Breast epithelium (tissue), 4 donors: ENCODE results near the gene PTRHD1. TPM values are rescaled to one million over a fixed set of nuclear protein-coding genes. Genes with fewer than 3 reads are reported as not detected.

ENCODE experiments used
- DNase-seq, 2 donors: peaks; one replicate each; pipeline ENCODE4 v3.0.0-alpha.2; 2019; ENCODE audit warnings: low spot score in 2 of 2
- H3K27ac ChIP-seq, 2 donors: fragments of 200-600 bp; sonication (generic) in 1 of 2; one replicate each; pipeline ENCODE4 v1.5.1; 2016 to 2019; ENCODE audit warnings: mild to moderate bottlenecking in 1 of 2
- H3K27me3 ChIP-seq, 2 donors: fragments of 200-600 bp; sonication (generic) in 1 of 2; one replicate each; pipeline versions ENCODE4 v1.5.1 to v1.6.0; 2017 to 2019; ENCODE audit warnings: control low read depth in 1 of 2, mild to moderate bottlenecking in 1 of 2
- H3K36me3 ChIP-seq: fragments of 200-600 bp; one replicate; pipeline ENCODE4 v1.5.1; 2019
- H3K4me1 ChIP-seq, 2 donors: fragments of 200-600 bp; sonication (generic); one replicate each; pipeline ENCODE4 v1.5.1; 2016 to 2019; ENCODE audit warnings: control low read depth in 1 of 2
- H3K4me3 ChIP-seq, 3 donors: fragments of 200-600 bp; sonication (generic); 1 replicate in 2 of 3; 2 replicates in 1 of 3; pipeline ENCODE4 v1.5.1; 2016 to 2019; ENCODE audit warnings: mild to moderate bottlenecking in 3 of 3, moderate library complexity in 2 of 3
- H3K9me3 ChIP-seq, 2 donors: fragments of 200-600 bp; sonication (generic) in 1 of 2; one replicate each; pipeline ENCODE4 v1.5.1; 2016 to 2019; ENCODE audit warnings: control low read depth in 1 of 2
- POLR2A ChIP-seq: fragments of 450-650 bp; IDR thresholded peaks from one replicate; pipeline ENCODE4 v1.6.1; 2016; ENCODE audit warnings: antibody characterized with exemption, mild to moderate bottlenecking, moderate library complexity
- POLR2AphosphoS5 ChIP-seq, 3 donors: sonication (generic); formaldehyde crosslinking; IDR thresholded peaks; one replicate each; pipeline ENCODE4 v1.6.1; 2017; ENCODE audit warnings: antibody characterized with exemption in 3 of 3
- intact Hi-C: fragments of 100-400 bp; cut with DNase I; formaldehyde crosslinking; loops from one replicate; pipeline ENCODE4 v1.15.1; 2023; ENCODE audit warnings: low total_unique reads
- total RNA-seq, 3 donors: library from RNA; depleted of rRNA; stranded (reverse); fragments of >200 nt; gene quantifications; one replicate each; pipeline ENCODE4 v1.1.0, GENCODE V29; 2016
- TF ChIP-seq, protein P1 (sequence below), 3 donors: fragments of 450-650 bp; IDR thresholded peaks; one replicate each; pipeline ENCODE4 v1.5.1; 2016 to 2017; ENCODE audit warnings: antibody characterized with exemption in 3 of 3, mild to moderate bottlenecking in 3 of 3, moderate library complexity in 3 of 3

PTRHD1 gene
- total RNA-seq, 3 donors from 2014 or later, result 19.3 to 38.8 (median 37.9) TPM

DNA sequence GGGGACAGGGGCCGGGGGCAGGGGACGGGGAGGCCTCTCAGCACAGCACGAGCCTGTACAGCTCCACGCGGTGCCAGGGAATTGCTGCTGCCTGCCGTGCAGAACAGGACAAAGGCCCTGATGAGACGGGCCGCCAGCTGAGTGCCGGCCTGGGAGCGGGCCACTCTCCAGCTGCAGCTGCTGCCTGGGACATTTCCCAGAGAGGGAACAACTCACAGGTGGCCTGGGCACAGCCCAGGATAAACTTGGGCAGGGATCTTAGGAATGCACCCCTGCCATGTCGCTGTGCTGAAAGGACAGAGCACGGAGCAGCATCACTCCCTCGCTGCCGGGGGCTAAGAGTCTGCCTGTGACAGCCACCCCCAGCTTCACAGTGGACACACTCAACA is 38.9 kb upstream of the PTRHD1 start:
- Histone ChIP-seq H3K36me3 (peaks cover under 1% of the 10 kb centered on the region), H3K27me3 (no peaks in the 10 kb centered on the region), H3K27ac (no peak overlapping the region), H3K4me1 (no peaks in the 10 kb centered on the region), H3K9me3 (no peaks in the 10 kb centered on the region), H3K4me3 (no peak overlapping the region)
- DNase-seq, result peak in 1 of 2 donors; percentile 37
- intact Hi-C loops, result no loop called here
- TF ChIP-seq, protein P1, sequence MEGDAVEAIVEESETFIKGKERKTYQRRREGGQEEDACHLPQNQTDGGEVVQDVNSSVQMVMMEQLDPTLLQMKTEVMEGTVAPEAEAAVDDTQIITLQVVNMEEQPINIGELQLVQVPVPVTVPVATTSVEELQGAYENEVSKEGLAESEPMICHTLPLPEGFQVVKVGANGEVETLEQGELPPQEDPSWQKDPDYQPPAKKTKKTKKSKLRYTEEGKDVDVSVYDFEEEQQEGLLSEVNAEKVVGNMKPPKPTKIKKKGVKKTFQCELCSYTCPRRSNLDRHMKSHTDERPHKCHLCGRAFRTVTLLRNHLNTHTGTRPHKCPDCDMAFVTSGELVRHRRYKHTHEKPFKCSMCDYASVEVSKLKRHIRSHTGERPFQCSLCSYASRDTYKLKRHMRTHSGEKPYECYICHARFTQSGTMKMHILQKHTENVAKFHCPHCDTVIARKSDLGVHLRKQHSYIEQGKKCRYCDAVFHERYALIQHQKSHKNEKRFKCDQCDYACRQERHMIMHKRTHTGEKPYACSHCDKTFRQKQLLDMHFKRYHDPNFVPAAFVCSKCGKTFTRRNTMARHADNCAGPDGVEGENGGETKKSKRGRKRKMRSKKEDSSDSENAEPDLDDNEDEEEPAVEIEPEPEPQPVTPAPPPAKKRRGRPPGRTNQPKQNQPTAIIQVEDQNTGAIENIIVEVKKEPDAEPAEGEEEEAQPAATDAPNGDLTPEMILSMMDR (IDR thresholded peaks at IDR 0.05), result no peak
- TF ChIP-seq POLR2A (no peak), POLR2AphosphoS5 (IDR thresholded peaks at IDR 0.05) (no peak)

GRCh38 chr2:24831221-24832072 is 38.3 kb upstream of the PTRHD1 start:
- Histone ChIP-seq H3K9me3 (no peaks in the 10 kb centered on the region), H3K27me3 (no peaks in the 10 kb centered on the region), H3K36me3 (no peaks in the 10 kb centered on the region), H3K4me1 (no peaks in the 10 kb centered on the region), H3K27ac (peak overlapping the region in 1 of 2 donors; percentile 21), H3K4me3 (no peak overlapping the region)
- TF ChIP-seq POLR2A (no peak), POLR2AphosphoS5 (IDR thresholded peaks at IDR 0.05) (no peak)
- TF ChIP-seq, protein P1 (IDR thresholded peaks at IDR 0.05), result no peak
- intact Hi-C loops, result no loop called here
- DNase-seq, result no peak

GRCh38 chr2:24830786-24831185 is 37.6 kb upstream of the PTRHD1 start:
- H3K4me3 ChIP-seq, result no peak overlapping the region
- H3K36me3 ChIP-seq, result no peaks in the 10 kb centered on the region
- no peaks in the 10 kb centered on the region for H3K27me3 ChIP-seq
- no peak overlapping the region for H3K27ac ChIP-seq
- intact Hi-C loops, result no loop called here
- DNase-seq, result no peak
- TF ChIP-seq POLR2A (no peak), POLR2AphosphoS5 (IDR thresholded peaks at IDR 0.05) (no peak)
- TF ChIP-seq, protein P1 (IDR thresholded peaks at IDR 0.05), result no peak
- H3K9me3 ChIP-seq, result no peaks in the 10 kb centered on the region
- H3K4me1 ChIP-seq, result no peaks in the 10 kb centered on the region

- H3K4me1 ChIP-seq, result no peaks in the 10 kb centered on the region
- H3K27me3 ChIP-seq, result no peaks in the 10 kb centered on the region
- H3K36me3 ChIP-seq, result no peaks in the 10 kb centered on the region
- DNase-seq, result no peak
- H3K4me3 ChIP-seq, result no peak overlapping the region
- TF ChIP-seq, protein P1 (IDR thresholded peaks at IDR 0.05), result no peak
- TF ChIP-seq POLR2AphosphoS5 (IDR thresholded peaks at IDR 0.05) (no peak), POLR2A (no peak)
- no peaks in the 10 kb centered on the region for H3K9me3 ChIP-seq
- no peak overlapping the region for H3K27ac ChIP-seq
- intact Hi-C loops, result no loop called here
Observed at GRCh38 chr2:24830351-24830750, 37.2 kb upstream of the PTRHD1 start.

DNA sequence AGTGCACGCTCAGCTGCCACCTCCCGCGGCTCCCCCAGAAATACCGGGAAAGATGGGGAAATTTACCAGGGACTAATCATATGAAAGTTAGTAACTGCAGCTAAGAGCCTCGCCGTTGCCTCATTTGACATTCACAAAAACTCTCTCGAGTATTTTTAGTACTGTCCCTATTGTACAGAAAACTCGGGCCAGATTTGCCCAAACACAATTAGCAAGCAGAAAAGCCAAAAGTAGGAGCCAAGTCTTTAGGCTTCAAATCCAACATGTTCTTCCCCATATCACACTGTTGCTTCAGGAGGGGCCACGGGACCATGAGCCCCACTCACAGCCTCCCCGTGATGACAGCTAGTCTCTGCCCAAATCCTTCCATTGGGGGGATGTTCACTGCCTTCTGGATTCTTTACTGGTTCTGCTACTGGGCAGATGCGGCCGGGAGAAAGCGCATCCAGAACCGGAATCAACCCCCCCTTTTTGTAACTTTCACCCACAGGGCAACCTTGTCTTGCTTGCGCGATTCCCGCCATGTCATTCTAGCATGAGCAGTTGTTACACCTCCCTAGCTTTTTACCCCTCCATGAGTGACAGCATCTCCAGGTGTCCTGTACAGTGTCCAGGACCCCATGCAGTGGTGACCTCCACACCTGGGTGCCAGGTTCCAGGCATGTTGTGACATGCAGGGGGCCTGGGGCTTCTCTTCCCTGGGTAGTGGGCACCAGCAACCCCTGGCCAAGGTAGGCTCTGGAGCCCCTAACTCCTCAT is 35.2 kb upstream of the PTRHD1 start:
- Histone ChIP-seq H3K27ac (no peak overlapping the region), H3K9me3 (no peaks in the 10 kb centered on the region), H3K4me1 (no peaks in the 10 kb centered on the region), H3K36me3 (no peaks in the 10 kb centered on the region), H3K27me3 (no peaks in the 10 kb centered on the region), H3K4me3 (no peak overlapping the region)
- no peak for DNase-seq
- TF ChIP-seq, protein P1 (IDR thresholded peaks at IDR 0.05), result no peak
- no peak for TF ChIP-seq POLR2AphosphoS5 (IDR thresholded peaks at IDR 0.05)
- no peak for TF ChIP-seq POLR2A
- intact Hi-C loops, result loop anchor here (10.0 kb wide), 1 partner anchor 414 kb away; no protein-coding TSS in a partner anchor
